Colonic mucosa (tissue), 4 donors: Measurements from ENCODE around the gene MTX2. TPM values are rescaled to one million over a fixed set of nuclear protein-coding genes. Genes with fewer than 3 reads are reported as not detected.

Experiments
- DNase-seq: peaks from one replicate; pipeline ENCODE4 v3.0.0-alpha.2; 2020
- H3K27ac ChIP-seq: fragments of 200-600 bp; one replicate; pipeline ENCODE4 v1.8.0; 2021
- H3K27me3 ChIP-seq: fragments of 200-600 bp; one replicate; pipeline ENCODE4 v1.8.0; 2021
- H3K36me3 ChIP-seq: fragments of 200-600 bp; one replicate; pipeline ENCODE4 v1.8.0; 2021
- H3K4me1 ChIP-seq: fragments of 200-600 bp; one replicate; pipeline ENCODE4 v1.8.0; 2021; ENCODE audit warnings: mild to moderate bottlenecking
- H3K4me3 ChIP-seq: fragments of 200-600 bp; one replicate; pipeline ENCODE4 v1.8.0; 2021
- H3K9ac ChIP-seq, 2 donors: one replicate each; pipeline ENCODE4 v1.7.0; 2013; ENCODE audit warnings: control low read depth in 2 of 2, low read depth in 2 of 2, low read length in 2 of 2
- H3K9me3 ChIP-seq: fragments of 200-600 bp; one replicate; pipeline ENCODE4 v1.8.0; 2021
- intact Hi-C: fragments of 100-400 bp; cut with DNase I; formaldehyde crosslinking; loops from one replicate; pipeline ENCODE4 v1.14.1; 2022
- total RNA-seq, 2 donors: library from RNA; stranded (reverse); fragmentation: NEBNext Ultra II Directional in 1 of 2; extraction: Animal tissue kit (Norgen Biotek cat#: 25700) in 1 of 2; gene quantifications; one replicate each; pipeline ENCODE4 v1.2.1, GENCODE V29; 2021
- TF ChIP-seq, protein P1 (sequence below): fragments of 200-600 bp; IDR thresholded peaks from one replicate; pipeline ENCODE4 v1.8.0; 2022; ENCODE audit warnings: antibody characterized with exemption, mild to moderate bottlenecking
- donor health status: healthy.
- donor health status: DM: no; HTN: no; CAD: no.
- donor health status: DM: no; HTN: no; CAD: no.

MTX2 gene
- total RNA-seq, 2 donors from 2014 or later, result 33.4 to 34.9 TPM

DNA sequence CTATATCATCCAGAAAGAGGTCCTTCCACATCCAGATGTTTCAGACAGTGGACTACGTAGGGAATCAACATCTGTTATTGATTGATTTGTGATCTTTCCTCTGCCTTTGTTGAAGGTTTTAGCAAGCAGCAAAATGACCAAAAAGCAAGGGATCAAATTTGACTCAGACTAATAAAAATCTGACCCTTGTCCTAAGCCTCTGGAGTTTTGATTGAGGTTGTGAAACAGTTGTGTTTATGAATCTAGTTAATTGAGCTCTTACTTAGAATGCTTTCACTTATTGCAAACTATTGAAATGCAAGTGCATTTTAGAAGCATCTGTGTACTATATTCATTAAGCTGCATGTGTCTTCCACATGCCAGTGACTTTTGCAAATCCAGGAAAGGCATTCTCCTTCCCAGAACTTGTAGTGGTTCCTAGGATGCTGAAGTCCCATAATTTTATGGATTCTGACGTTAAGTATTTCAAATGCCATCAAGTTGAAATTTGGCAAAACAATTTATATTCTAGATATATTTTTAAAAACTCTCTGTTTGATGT, 116.0 kb downstream of the MTX2 start:
- Histone ChIP-seq H3K4me1 (no peaks in the 10 kb centered on the region), H3K9ac (no peak overlapping the region), H3K4me3 (no peak overlapping the region), H3K27me3 (no peaks in the 10 kb centered on the region), H3K27ac (no peak overlapping the region), H3K9me3 (no peaks in the 10 kb centered on the region), H3K36me3 (no peaks in the 10 kb centered on the region)
- intact Hi-C loops, result no loop called here
- TF ChIP-seq, protein P1, sequence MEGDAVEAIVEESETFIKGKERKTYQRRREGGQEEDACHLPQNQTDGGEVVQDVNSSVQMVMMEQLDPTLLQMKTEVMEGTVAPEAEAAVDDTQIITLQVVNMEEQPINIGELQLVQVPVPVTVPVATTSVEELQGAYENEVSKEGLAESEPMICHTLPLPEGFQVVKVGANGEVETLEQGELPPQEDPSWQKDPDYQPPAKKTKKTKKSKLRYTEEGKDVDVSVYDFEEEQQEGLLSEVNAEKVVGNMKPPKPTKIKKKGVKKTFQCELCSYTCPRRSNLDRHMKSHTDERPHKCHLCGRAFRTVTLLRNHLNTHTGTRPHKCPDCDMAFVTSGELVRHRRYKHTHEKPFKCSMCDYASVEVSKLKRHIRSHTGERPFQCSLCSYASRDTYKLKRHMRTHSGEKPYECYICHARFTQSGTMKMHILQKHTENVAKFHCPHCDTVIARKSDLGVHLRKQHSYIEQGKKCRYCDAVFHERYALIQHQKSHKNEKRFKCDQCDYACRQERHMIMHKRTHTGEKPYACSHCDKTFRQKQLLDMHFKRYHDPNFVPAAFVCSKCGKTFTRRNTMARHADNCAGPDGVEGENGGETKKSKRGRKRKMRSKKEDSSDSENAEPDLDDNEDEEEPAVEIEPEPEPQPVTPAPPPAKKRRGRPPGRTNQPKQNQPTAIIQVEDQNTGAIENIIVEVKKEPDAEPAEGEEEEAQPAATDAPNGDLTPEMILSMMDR, result no peak
- DNase-seq, result no peak

DNA sequence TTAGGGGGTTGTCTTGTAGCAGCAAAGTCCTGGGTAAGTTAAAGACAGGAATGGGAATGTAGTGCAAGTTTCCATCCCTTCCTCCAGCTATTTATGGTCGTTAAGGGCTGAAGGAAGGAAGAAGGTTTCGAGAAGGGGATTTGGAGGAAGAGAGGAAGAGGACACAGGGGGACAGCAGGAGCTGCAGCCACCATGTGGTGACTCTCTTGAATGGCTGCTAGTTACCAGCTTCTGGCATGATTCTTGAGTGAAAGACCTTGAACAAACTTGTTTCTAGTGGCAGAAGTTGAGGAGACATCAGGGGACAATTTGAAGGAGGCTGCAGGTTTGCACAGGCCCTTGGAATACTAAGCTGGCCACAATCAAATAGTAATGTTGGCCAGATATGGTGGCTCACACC, 116.6 kb downstream of the MTX2 start:
- Histone ChIP-seq H3K9me3 (no peaks in the 10 kb centered on the region), H3K36me3 (no peaks in the 10 kb centered on the region), H3K27me3 (no peaks in the 10 kb centered on the region), H3K9ac (no peak overlapping the region), H3K27ac (no peak overlapping the region), H3K4me1 (no peaks in the 10 kb centered on the region), H3K4me3 (no peak overlapping the region)
- intact Hi-C loops, result no loop called here
- DNase-seq, result no peak
- TF ChIP-seq, protein P1, result no peak

Other genes with a start within 250 kb of the MTX2 start
- gene EVX2, start 185.5 kb upstream of the MTX2 start, total RNA-seq, result not detected
- under 1 TPM; 0.32 to 0.77 TPM for gene HOXD13, start 176.7 kb upstream of the MTX2 start, total RNA-seq
- gene HOXD12, start 169.6 kb upstream of the MTX2 start, total RNA-seq, result not detected
- 1 to 10 TPM in 1 of 2 donors, under 1 TPM in 1; 0.25 to 1.6 TPM for gene HOXD11, start 162.2 kb upstream of the MTX2 start, total RNA-seq
- 1 to 10 TPM in 1 of 2 donors, under 1 TPM in 1; 0.32 to 1.9 TPM for gene HOXD10, start 152.7 kb upstream of the MTX2 start, total RNA-seq
- gene HOXD9, start 146.7 kb upstream of the MTX2 start, total RNA-seq, result 1 to 10 TPM in 1 of 2 donors, under 1 TPM in 1; 0.86 to 1.7 TPM
- 1 to 10 TPM; 3.1 to 4.6 TPM for gene HOXD8, start 139.7 kb upstream of the MTX2 start, total RNA-seq
- gene HOXD4, start 117.9 kb upstream of the MTX2 start, total RNA-seq, result 1 to 10 TPM; 1.6 to 3.6 TPM
- 1 to 10 TPM; 3.2 to 4.6 TPM for gene HOXD3, start 112.1 kb upstream of the MTX2 start, total RNA-seq
- 1 to 10 TPM; 4.0 to 8.3 TPM for gene HOXD1, start 80.8 kb upstream of the MTX2 start, total RNA-seq